SK-N-MC (cell line): Measurements from ENCODE around the gene PITPNC1.
"Not testable (repeated sequence)": the region's sequence is repeated elsewhere in the genome, so short reads cannot be mapped to it uniquely, and the experiment has no call there.

Experiments used
- DNase-seq: peaks from one replicate; pipeline ENCODE4 v3.0.0-alpha.2; 2011; ENCODE audit warnings: low read depth, low spot score
- H3K27ac ChIP-seq: fragments of 200-600 bp; sonication (generic); 2 replicates; pipeline ENCODE4 v1.5.1; 2016; ENCODE audit warnings: mixed run types
- H3K36me3 ChIP-seq: fragments of 200-600 bp; sonication (generic); 2 replicates; pipeline ENCODE4 v1.6.1; 2017; ENCODE audit warnings: antibody characterized with exemption, low read length, mixed read lengths; ENCODE audit not compliant: insufficient read depth
- H3K4me3 ChIP-seq: fragments of 200-600 bp; sonication (generic); 2 replicates; pipeline ENCODE4 v1.5.1; 2016
- H3K9ac ChIP-seq: fragments of 200-600 bp; sonication (generic); 2 replicates; pipeline ENCODE4 v1.8.0; 2017; ENCODE audit warnings: mixed run types, mixed read lengths; ENCODE audit not compliant: insufficient read length
- H3K9me3 ChIP-seq: fragments of 200-600 bp; sonication (generic); 2 replicates; pipeline ENCODE4 v1.6.1; 2017; ENCODE audit warnings: low read depth, mild to moderate bottlenecking, antibody characterized with exemption, low read length, moderate library complexity, mixed read lengths
- EZH2 ChIP-seq: fragments of 200-600 bp; sonication (generic); IDR thresholded peaks from one replicate; pipeline ENCODE4 v1.6.1; 2017; ENCODE audit warnings: antibody characterized with exemption
- FOXP2 ChIP-seq: optimal IDR thresholded peaks from 2 replicates; pipeline ENCODE3; 2011; ENCODE audit warnings: mild to moderate bottlenecking, moderate library complexity; ENCODE audit not compliant: insufficient read depth; ENCODE audit errors: extremely low read length, control extremely low read depth
- POLR2AphosphoS5 ChIP-seq: IDR thresholded peaks from 2 replicates; pipeline ENCODE4 v1.6.1; 2012; ENCODE audit warnings: mild to moderate bottlenecking, low read depth, low read length, borderline replicate concordance

The PITPNC1 gene

GRCh38 chr17:67685351-67685750, 308.3 kb downstream of the PITPNC1 start:
- Histone ChIP-seq H3K9me3 (no peaks in the 10 kb centered on the region), H3K9ac (no peak overlapping the region), H3K27ac (no peak overlapping the region), H3K36me3 (no peaks in the 10 kb centered on the region), H3K4me3 (no peak overlapping the region)
- no peak for DNase-seq
- TF ChIP-seq EZH2 (no peak), POLR2AphosphoS5 (no peak), FOXP2 (no peak)

GRCh38 chr17:67686241-67686640, 309.2 kb downstream of the PITPNC1 start:
- no peak for DNase-seq
- H3K9me3 ChIP-seq: no peaks in the 10 kb centered on the region
- no peak overlapping the region for H3K4me3 ChIP-seq
- H3K27ac ChIP-seq: no peak overlapping the region
- H3K9ac ChIP-seq: no peak overlapping the region
- no peaks in the 10 kb centered on the region for H3K36me3 ChIP-seq
- TF ChIP-seq EZH2 (no peak), POLR2AphosphoS5 (no peak), FOXP2 (no peak)

GRCh38 chr17:67687511-67687910, 310.4 kb downstream of the PITPNC1 start:
- Histone ChIP-seq H3K9me3 (no peaks in the 10 kb centered on the region), H3K9ac (no peak overlapping the region), H3K4me3 (no peak overlapping the region), H3K36me3 (no peaks in the 10 kb centered on the region), H3K27ac (no peak overlapping the region)
- no peak for DNase-seq
- TF ChIP-seq POLR2AphosphoS5 (no peak), EZH2 (no peak), FOXP2 (no peak)

GRCh38 chr17:67689534-67690177, 312.6 kb downstream of the PITPNC1 start:
- Histone ChIP-seq H3K27ac (no peak overlapping the region), H3K9me3 (no peaks in the 10 kb centered on the region), H3K36me3 (no peaks in the 10 kb centered on the region), H3K4me3 (no peak overlapping the region), H3K9ac (no peak overlapping the region)
- TF ChIP-seq POLR2AphosphoS5: no peak
- no peak for TF ChIP-seq EZH2
- TF ChIP-seq FOXP2: no peak
- DNase-seq: peak; percentile 50

GRCh38 chr17:67693811-67694210, 316.7 kb downstream of the PITPNC1 start:
- Histone ChIP-seq H3K4me3 (no peak overlapping the region), H3K36me3 (no peaks in the 10 kb centered on the region)

GRCh38 chr17:67696347-67696746, 319.3 kb downstream of the PITPNC1 start:
- no peak overlapping the region for H3K27ac ChIP-seq
- DNase-seq: no peak
- no peak overlapping the region for H3K4me3 ChIP-seq
- H3K36me3 ChIP-seq: no peaks in the 10 kb centered on the region
- H3K9me3 ChIP-seq: no peaks in the 10 kb centered on the region
- TF ChIP-seq FOXP2 (no peak), EZH2 (no peak), POLR2AphosphoS5 (no peak)
- no peak overlapping the region for H3K9ac ChIP-seq

More at GRCh38 chr17:67693811-67694210, 316.7 kb downstream of the PITPNC1 start:
- TF ChIP-seq FOXP2 (no peak), EZH2 (no peak), POLR2AphosphoS5 (no peak)
- Histone ChIP-seq H3K9me3 (no peaks in the 10 kb centered on the region), H3K9ac (no peak overlapping the region), H3K27ac (no peak overlapping the region)
- DNase-seq: no peak

GRCh38 chr17:67696853-67697498, 319.9 kb downstream of the PITPNC1 start:
- Histone ChIP-seq H3K9me3 (no peaks in the 10 kb centered on the region), H3K36me3 (no peaks in the 10 kb centered on the region), H3K4me3 (no peak overlapping the region), H3K9ac (no peak overlapping the region), H3K27ac (no peak overlapping the region)
- no peak for DNase-seq
- TF ChIP-seq FOXP2 (no peak), POLR2AphosphoS5 (no peak), EZH2 (no peak)

GRCh38 chr17:67700037-67700724, 323.1 kb downstream of the PITPNC1 start:
- Histone ChIP-seq H3K9me3 (no peaks in the 10 kb centered on the region), H3K36me3 (no peaks in the 10 kb centered on the region), H3K9ac (no peak overlapping the region), H3K27ac (no peak overlapping the region), H3K4me3 (no peak overlapping the region)
- DNase-seq: no peak
- TF ChIP-seq POLR2AphosphoS5: no peak
- no peak for TF ChIP-seq EZH2
- no peak for TF ChIP-seq FOXP2

GRCh38 chr17:67700725-67701119, 323.6 kb downstream of the PITPNC1 start:
- no peak for DNase-seq
- no peak overlapping the region for H3K27ac ChIP-seq
- H3K36me3 ChIP-seq: no peaks in the 10 kb centered on the region
- H3K9ac ChIP-seq: no peak overlapping the region
- TF ChIP-seq POLR2AphosphoS5 (no peak), EZH2 (no peak), FOXP2 (no peak)
- H3K4me3 ChIP-seq: no peak overlapping the region
- H3K9me3 ChIP-seq: no peaks in the 10 kb centered on the region

- not testable (repeated sequence) for H3K4me3 ChIP-seq, H3K27ac ChIP-seq, H3K9me3 ChIP-seq
Measured at GRCh38 chr17:67702861-67703260, 325.8 kb downstream of the PITPNC1 start.

More at GRCh38 chr17:67702861-67703260, 325.8 kb downstream of the PITPNC1 start:
- H3K9ac ChIP-seq, DNase-seq, H3K36me3 ChIP-seq: not testable (repeated sequence)
